Panc1 (cell line): ENCODE data around the gene ACOXL. TPM values are rescaled to one million over a fixed set of nuclear protein-coding genes. Genes with fewer than 3 reads are reported as not detected.

ENCODE experiments used
- ATAC-seq: fragments of 200-7000 bp; cut with Tn5 transposase; 2 replicates; pipeline ENCODE4 v1.9.1; 2020; ENCODE audit warnings: mild to moderate bottlenecking, moderate library complexity
- BruUV-seq: library from RNA; stranded (reverse); fragments of 400-500 nt; replicated peaks from 2 replicates; lab custom pipeline; 2021; lab: Mats Ljungman, UMichigan
- CTCF ChIA-PET: fragments of 300-600 bp; sonication (Branson Sonifier 250); formaldehyde crosslinking; loops from one replicate; lab custom pipeline; 2022; ENCODE audit warnings: antibody characterized with exemption; lab: Charles Lee
- POLR2A ChIA-PET: fragments of 300-600 bp; sonication (Branson Sonifier 250); formaldehyde crosslinking; loops from one replicate; lab custom pipeline; 2022; ENCODE audit warnings: antibody characterized with exemption; lab: Charles Lee
- DNase-seq: peaks from one replicate; pipeline ENCODE4 v3.0.0-alpha.2; 2010; ENCODE audit warnings: low read depth, low spot score
- H3K27ac ChIP-seq: 2 replicates; pipeline ENCODE4 v1.5.1; 2011; ENCODE audit warnings: mild to moderate bottlenecking, low read length, inconsistent platforms
- H3K27me3 ChIP-seq: fragments of 200-500 bp; sonication (Bioruptor generic); 2 replicates; pipeline ENCODE4 v1.6.0; 2014; ENCODE audit warnings: low read length, inconsistent platforms; ENCODE audit not compliant: control insufficient read depth, insufficient read depth
- H3K36me3 ChIP-seq: fragments of 200-500 bp; sonication (Bioruptor generic); 2 replicates; pipeline ENCODE4 v1.5.1; 2014; ENCODE audit warnings: inconsistent platforms, mild to moderate bottlenecking, low read length, moderate library complexity; ENCODE audit not compliant: control insufficient read depth, insufficient read depth
- H3K4me1 ChIP-seq: 2 replicates; pipeline ENCODE4 v1.5.1; 2011; ENCODE audit warnings: inconsistent platforms, mild to moderate bottlenecking, low read length, moderate library complexity; ENCODE audit not compliant: control insufficient read depth, insufficient read depth
- H3K4me3 ChIP-seq, 2 experiments: 2 replicates each; pipeline ENCODE4 v1.5.1; 2011 to 2012; ENCODE audit warnings: low read depth in 2 of 2, low read length in 2 of 2, mild to moderate bottlenecking in 2 of 2, inconsistent platforms in 1 of 2, moderate library complexity in 1 of 2
- H3K9me3 ChIP-seq: fragments of 200-500 bp; sonication (Bioruptor generic); 2 replicates; pipeline ENCODE4 v1.5.1; 2014; ENCODE audit warnings: low read depth, mild to moderate bottlenecking, inconsistent platforms, low read length, moderate library complexity; ENCODE audit not compliant: control insufficient read depth, insufficient read depth
- CTCF ChIP-seq: fragments of 450-650 bp; IDR thresholded peaks from 2 replicates; pipeline ENCODE4 v1.5.1; 2017; ENCODE audit warnings: mild to moderate bottlenecking
- POLR2AphosphoS5 ChIP-seq: IDR thresholded peaks from 2 replicates; pipeline ENCODE4 v1.6.1; 2012; ENCODE audit warnings: mild to moderate bottlenecking, low read depth, low read length, moderate library complexity
- REST ChIP-seq, 2 experiments: IDR thresholded peaks; 2 replicates each; pipeline ENCODE4 v1.6.1; 2011 to 2012; ENCODE audit warnings: low read depth in 2 of 2, control low read depth in 1 of 2, low read length in 1 of 2, mild to moderate bottlenecking in 1 of 2, moderate library complexity in 1 of 2; ENCODE audit not compliant: insufficient read depth in 1 of 2
- SIN3A ChIP-seq: IDR thresholded peaks from 2 replicates; pipeline ENCODE4 v1.6.1; 2012; ENCODE audit warnings: low read depth, mild to moderate bottlenecking, low read length, moderate library complexity, borderline replicate concordance; ENCODE audit not compliant: insufficient read depth
- TCF7L2 ChIP-seq: IDR thresholded peaks from 2 replicates; pipeline ENCODE4 v1.6.1; 2011; ENCODE audit warnings: mild to moderate bottlenecking, low read depth, low read length, inconsistent platforms
- in situ Hi-C: cut with HindIII; loops from 2 replicates; pipeline ENCODE4 v1.10.0; 2016; ENCODE audit warnings: low sequenced_read_pairs, low pct_unique_long_range_greater_than_20kb
- intact Hi-C: fragments of 100-400 bp; cut with micrococcal nuclease; formaldehyde crosslinking; loops from one replicate; pipeline ENCODE4 v1.10.0; 2022; ENCODE audit not compliant: unreplicated experiment
- total RNA-seq: library from RNA; stranded (reverse); gene quantifications from one replicate; pipeline ENCODE4 v1.2.1, GENCODE V29; 2021; ENCODE audit not compliant: unreplicated experiment

The ACOXL gene
- total RNA-seq, 1 experiment from 2014 or later, result 4.9 TPM

GRCh38 chr2:110783196-110783873 lies 51.0 kb downstream of the ACOXL start:
- ChIA-PET CTCF (no interaction called here), POLR2A (no interaction called here)
- Histone ChIP-seq H3K27ac (no peak overlapping the region), H3K27me3 (peaks cover 10% of the 10 kb centered on the region), H3K9me3 (no peaks in the 10 kb centered on the region), H3K36me3 (no peaks in the 10 kb centered on the region), H3K4me1 (no peaks in the 10 kb centered on the region), H3K4me3 (no peak overlapping the region)
- DNase-seq (no peak), ATAC-seq (no peak; the same call in 1 of the 2 replicates)
- TF ChIP-seq SIN3A, result no peak
- no peak for TF ChIP-seq POLR2AphosphoS5
- TF ChIP-seq TCF7L2, result no peak
- intact Hi-C loops, result no loop called here
- BruUV-seq, result no TSS peak
- in situ Hi-C loops, result no loop called here

DNA sequence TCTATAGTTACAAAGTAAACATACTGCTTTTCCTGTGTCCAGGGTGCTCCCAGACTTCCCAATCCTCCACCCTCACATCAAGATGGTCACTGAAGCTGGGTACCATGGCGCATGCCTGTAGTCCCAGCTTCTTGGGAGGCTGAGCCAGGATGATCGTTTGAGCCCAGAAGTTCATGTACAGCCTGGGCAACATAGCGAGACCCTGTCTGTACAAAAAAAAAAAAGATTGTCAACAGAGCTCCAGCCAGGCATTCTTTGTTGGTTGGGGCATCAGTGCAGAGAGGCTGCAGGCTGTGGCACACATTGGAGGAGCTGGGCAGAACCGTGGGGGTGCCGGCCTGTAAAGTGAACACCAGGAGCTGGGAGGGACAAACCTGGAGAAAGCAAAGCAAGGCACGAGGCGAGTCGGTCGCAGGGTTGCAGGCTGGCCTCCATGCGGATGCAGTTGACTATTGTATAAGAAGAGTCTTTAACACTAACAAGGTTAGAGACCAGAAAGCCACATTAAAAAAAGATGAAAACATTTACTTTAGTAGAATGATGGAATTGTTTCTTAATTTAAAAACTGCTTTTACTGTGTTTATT lies 51.8 kb downstream of the ACOXL start:
- Histone ChIP-seq H3K27me3 (peaks cover 7% of the 10 kb centered on the region), H3K9me3 (no peaks in the 10 kb centered on the region), H3K4me1 (no peaks in the 10 kb centered on the region), H3K36me3 (no peaks in the 10 kb centered on the region), H3K4me3 (no peak overlapping the region), H3K27ac (no peak overlapping the region)
- no peak for DNase-seq
- ChIA-PET POLR2A (no interaction called here), CTCF (no interaction called here)
- BruUV-seq, result no TSS peak
- intact Hi-C loops (no loop called here), in situ Hi-C loops (no loop called here)
- no peak for TF ChIP-seq REST (IDR thresholded peaks at IDR 0.05; ENCODE audit: insufficient read depth in 1 of 2, low read depth in 2 of 2, low read length in 1 of 2)
- no peak for TF ChIP-seq SIN3A
- no peak for TF ChIP-seq CTCF
- TF ChIP-seq TCF7L2, result no peak
- ATAC-seq, result no peak

GRCh38 chr2:110785439-110785838 lies 53.1 kb downstream of the ACOXL start:
- no peak for DNase-seq
- BruUV-seq, result no TSS peak
- TF ChIP-seq REST (IDR thresholded peaks at IDR 0.05; ENCODE audit: insufficient read depth in 1 of 2, low read depth in 2 of 2, low read length in 1 of 2) (no peak), POLR2AphosphoS5 (no peak), SIN3A (no peak), TCF7L2 (no peak), CTCF (no peak)
- H3K4me3 ChIP-seq, result no peak overlapping the region
- in situ Hi-C loops (no loop called here), intact Hi-C loops (no loop called here)
- H3K4me1 ChIP-seq, result no peaks in the 10 kb centered on the region
- no peaks in the 10 kb centered on the region for H3K36me3 ChIP-seq
- no peak for ATAC-seq
- CTCF ChIA-PET, result no interaction called here
- no peaks in the 10 kb centered on the region for H3K9me3 ChIP-seq
- POLR2A ChIA-PET, result no interaction called here
- H3K27ac ChIP-seq, result no peak overlapping the region
- peaks cover 2% of the 10 kb centered on the region for H3K27me3 ChIP-seq
